Activated T-helper 1 cell treated with Interleukin-2 at 50 U/mL for 16 hours (primary cell): ENCODE data around the gene CLIC3.

ENCODE experiments used
- DNase-seq: peaks from one replicate; pipeline ENCODE4 v3.0.0-alpha.2; 2020; ENCODE audit warnings: low read depth

Gene CLIC3

GRCh38 chr9:136951541-136952320 lies 44.6 kb downstream of the CLIC3 start, which contains the start of gene LCN12:
LCN12 (plus strand) TSS chr9:136952273; CDS start chr9:136952328, 55 bp downstream.
- DNase-seq = no peak

- no peak for DNase-seq
Measured at GRCh38 chr9:136950656-136951276, 45.6 kb downstream of the CLIC3 start.

GRCh38 chr9:136949817-136950655 lies 46.3 kb downstream of the CLIC3 start:
- DNase-seq = peak; percentile 92

- no peak for DNase-seq
Measured at GRCh38 chr9:136949239-136949816, 47.0 kb downstream of the CLIC3 start.

GRCh38 chr9:136947955-136948510 lies 48.3 kb downstream of the CLIC3 start:
- no peak for DNase-seq

- DNase-seq = no peak
Measured at GRCh38 chr9:136947028-136947891, 49.1 kb downstream of the CLIC3 start.

DNA sequence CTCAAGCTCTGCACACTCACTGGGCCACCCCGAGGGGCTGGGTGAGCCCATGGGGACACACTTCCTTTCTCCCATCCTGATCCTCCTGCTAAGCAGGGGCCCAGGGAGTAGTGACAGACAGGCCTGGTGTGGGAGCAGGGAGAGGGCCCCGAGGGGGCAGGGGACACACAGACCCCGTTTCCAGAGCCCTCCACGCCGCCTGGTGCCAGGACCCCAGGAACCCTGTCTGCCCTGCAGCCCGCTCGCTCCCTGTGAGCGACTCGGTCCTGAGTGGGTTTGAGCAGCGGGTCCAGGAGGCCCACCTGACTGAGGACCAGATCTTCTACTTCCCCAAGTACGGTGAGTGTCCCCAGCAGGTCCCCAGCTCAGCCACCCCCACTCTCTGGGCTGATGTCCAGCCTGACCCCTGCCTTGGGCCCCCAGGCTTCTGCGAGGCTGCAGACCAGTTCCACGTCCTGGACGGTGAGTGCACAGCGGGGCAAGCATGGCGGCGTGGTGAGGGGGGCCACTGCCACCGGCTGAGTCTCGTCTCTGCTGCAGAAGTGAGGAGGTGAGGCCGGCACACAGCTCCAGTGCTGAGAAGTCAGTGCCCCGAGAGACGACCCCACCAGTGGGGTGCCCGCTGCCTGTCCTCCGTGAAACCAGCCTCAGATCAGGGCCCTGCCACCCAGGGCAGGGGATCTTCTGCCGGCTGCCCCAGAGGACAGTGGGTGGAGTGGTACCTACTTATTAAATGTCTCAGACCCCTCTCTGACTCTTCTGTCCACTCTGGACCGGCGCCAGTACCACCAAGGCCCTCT lies 49.9 kb downstream of the CLIC3 start:
- DNase-seq = no peak

DNA sequence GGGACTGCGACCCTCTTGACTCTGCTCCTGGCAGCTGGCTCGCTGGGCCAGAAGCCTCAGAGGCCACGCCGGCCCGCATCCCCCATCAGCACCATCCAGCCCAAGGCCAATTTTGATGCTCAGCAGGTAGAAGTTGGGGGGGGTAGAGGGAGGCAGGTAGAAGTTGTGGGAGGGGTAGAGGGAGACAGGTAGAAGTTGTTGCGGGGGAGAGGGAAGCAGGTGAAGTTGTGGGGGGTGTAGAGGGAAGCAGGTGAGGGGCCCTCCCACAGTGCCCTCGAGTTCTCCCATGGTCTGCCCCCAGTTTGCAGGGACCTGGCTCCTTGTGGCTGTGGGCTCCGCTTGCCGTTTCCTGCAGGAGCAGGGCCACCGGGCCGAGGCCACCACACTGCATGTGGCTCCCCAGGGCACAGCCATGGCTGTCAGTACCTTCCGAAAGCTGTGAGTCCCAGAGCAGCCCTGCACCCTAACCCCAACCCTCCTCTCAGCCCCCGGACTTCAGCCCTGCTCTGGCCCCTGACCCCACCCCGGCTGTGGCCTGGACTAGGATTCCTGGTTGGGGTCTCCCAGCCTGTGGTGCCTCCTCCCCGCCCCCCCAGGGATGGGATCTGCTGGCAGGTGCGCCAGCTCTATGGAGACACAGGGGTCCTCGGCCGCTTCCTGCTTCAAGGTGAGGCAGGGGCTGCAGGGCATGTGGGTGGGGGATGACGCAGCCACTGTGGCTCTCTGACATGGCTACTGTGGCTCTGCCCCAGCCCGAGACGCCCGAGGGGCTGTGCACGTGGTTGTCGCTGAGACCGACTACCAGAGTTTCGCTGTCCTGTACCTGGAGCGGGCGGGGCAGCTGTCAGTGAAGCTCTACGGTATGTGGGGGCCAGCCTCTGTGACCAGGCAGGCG lies 50.8 kb downstream of the CLIC3 start:
- no peak for DNase-seq
